HFFc6 (cell line): Measurements from ENCODE around the gene FAM53A. TPM values are rescaled to one million over a fixed set of nuclear protein-coding genes. Genes with fewer than 3 reads are reported as not detected.

Source experiments
- DNase-seq: peaks from one replicate; pipeline ENCODE4 v3.0.0-alpha.2; 2018
- H3K27ac Mint-ChIP-seq: 2 replicates; pipeline ENCODE4 v1.8.0; 2020; ENCODE audit warnings: mild to moderate bottlenecking, mixed read lengths
- H3K27me3 Mint-ChIP-seq: 2 replicates; pipeline ENCODE4 v1.8.0; 2021; ENCODE audit warnings: mild to moderate bottlenecking, moderate library complexity, mixed read lengths; ENCODE audit not compliant: insufficient read depth
- H3K36me3 Mint-ChIP-seq: 2 replicates; pipeline ENCODE4 v1.8.0; 2021; ENCODE audit warnings: low read depth, mixed read lengths
- H3K4me1 Mint-ChIP-seq: 2 replicates; pipeline ENCODE4 v1.8.0; 2020; ENCODE audit warnings: low read depth, mixed read lengths
- H3K4me3 Mint-ChIP-seq: 2 replicates; pipeline ENCODE4 v1.8.0; 2020; ENCODE audit warnings: mild to moderate bottlenecking, moderate library complexity, mixed read lengths
- H3K9me3 Mint-ChIP-seq: 2 replicates; pipeline ENCODE4 v1.8.0; 2020; ENCODE audit warnings: mild to moderate bottlenecking, mixed read lengths
- CTCF ChIP-seq: fragments of 200-600 bp; sonication (generic); IDR thresholded peaks from 2 replicates; pipeline ENCODE4 v1.5.0; 2021; ENCODE audit warnings: antibody characterized with exemption, mild to moderate bottlenecking
- total RNA-seq, 6 experiments: library from RNA; stranded (reverse); fragmentation: NEBNext Ultra II Directional; extraction: Animal tissue kit (Norgen Biotek cat#: 25700); gene quantifications; 2 replicates in 1 of 6; 3 replicates in 5 of 6; pipeline ENCODE4 v1.2.3, GENCODE V29; 2021

The FAM53A gene
- total RNA-seq, 6 experiments from 2014 or later: 2.3 to 3.2 (median 2.7) TPM

- Mint-ChIP-seq H3K9me3 (peaks cover 4% of the 10 kb centered on the region; the same call in 1 of the 2 replicates), H3K27me3 (peaks cover 13% of the 10 kb centered on the region), H3K4me3 (no peak overlapping the region), H3K4me1 (no peaks in the 10 kb centered on the region), H3K36me3 (peaks cover 4% of the 10 kb centered on the region; the same call in 1 of the 2 replicates), H3K27ac (no peak overlapping the region)
- no peak for DNase-seq
- no peak for TF ChIP-seq CTCF
Observed at GRCh38 chr4:1614049-1614448, 70.1 kb downstream of the FAM53A start.

GRCh38 chr4:1613099-1613495, 71.0 kb downstream of the FAM53A start:
- no peak for DNase-seq
- Mint-ChIP-seq H3K4me3 (no peak overlapping the region), H3K27ac (no peak overlapping the region)

GRCh38 chr4:1612278-1613098, 71.6 kb downstream of the FAM53A start:
- H3K27ac Mint-ChIP-seq: no peak overlapping the region
- no peak overlapping the region for H3K4me3 Mint-ChIP-seq

More at GRCh38 chr4:1613099-1613495, 71.0 kb downstream of the FAM53A start:
- no peak for TF ChIP-seq CTCF
- H3K9me3 Mint-ChIP-seq: peaks cover 4% of the 10 kb centered on the region; the same call in 1 of the 2 replicates
- H3K27me3 Mint-ChIP-seq: peaks cover 13% of the 10 kb centered on the region
- no peaks in the 10 kb centered on the region for H3K4me1 Mint-ChIP-seq
- peaks cover 4% of the 10 kb centered on the region; the same call in 1 of the 2 replicates for H3K36me3 Mint-ChIP-seq

GRCh38 chr4:1611501-1611870, 72.6 kb downstream of the FAM53A start:
- no peak for TF ChIP-seq CTCF
- H3K36me3 Mint-ChIP-seq: peaks cover 4% of the 10 kb centered on the region; the same call in 1 of the 2 replicates
- no peaks in the 10 kb centered on the region for H3K4me1 Mint-ChIP-seq
- no peak for DNase-seq
- no peak overlapping the region for H3K27ac Mint-ChIP-seq
- peaks cover 7% of the 10 kb centered on the region for H3K27me3 Mint-ChIP-seq
- H3K4me3 Mint-ChIP-seq: no peak overlapping the region
- H3K9me3 Mint-ChIP-seq: no peaks in the 10 kb centered on the region

More at GRCh38 chr4:1612278-1613098, 71.6 kb downstream of the FAM53A start:
- H3K4me1 Mint-ChIP-seq: no peaks in the 10 kb centered on the region
- H3K9me3 Mint-ChIP-seq: peaks cover under 1% of the 10 kb centered on the region; the same call in 1 of the 2 replicates
- H3K27me3 Mint-ChIP-seq: peaks cover 12% of the 10 kb centered on the region
- peaks cover 4% of the 10 kb centered on the region; the same call in 1 of the 2 replicates for H3K36me3 Mint-ChIP-seq
- TF ChIP-seq CTCF: no peak
- no peak for DNase-seq

- Mint-ChIP-seq H3K27ac (no peak overlapping the region), H3K9me3 (no peaks in the 10 kb centered on the region), H3K27me3 (peaks cover 7% of the 10 kb centered on the region), H3K4me1 (no peaks in the 10 kb centered on the region), H3K4me3 (no peak overlapping the region), H3K36me3 (peaks cover 4% of the 10 kb centered on the region; the same call in 1 of the 2 replicates)
- no peak for DNase-seq
- TF ChIP-seq CTCF: no peak
Observed at GRCh38 chr4:1610791-1611500, 73.2 kb downstream of the FAM53A start.
